GM18498 (cell line): Measurements from ENCODE around the gene MT1A.
A peak's percentile ranks its signal among the peaks of the same experiment; 100 is the strongest.
"Not testable (repeated sequence)": the region's sequence is repeated elsewhere in the genome, so short reads cannot be mapped to it uniquely, and the experiment has no call there.

Source experiments
- ATAC-seq: cut with Tn5 transposase; IDR thresholded peaks from one replicate; pipeline ENCODE4 v1.9.1; 2021; ENCODE audit warnings: mild to moderate bottlenecking, moderate library complexity; ENCODE audit not compliant: unreplicated experiment

The MT1A gene

DNA sequence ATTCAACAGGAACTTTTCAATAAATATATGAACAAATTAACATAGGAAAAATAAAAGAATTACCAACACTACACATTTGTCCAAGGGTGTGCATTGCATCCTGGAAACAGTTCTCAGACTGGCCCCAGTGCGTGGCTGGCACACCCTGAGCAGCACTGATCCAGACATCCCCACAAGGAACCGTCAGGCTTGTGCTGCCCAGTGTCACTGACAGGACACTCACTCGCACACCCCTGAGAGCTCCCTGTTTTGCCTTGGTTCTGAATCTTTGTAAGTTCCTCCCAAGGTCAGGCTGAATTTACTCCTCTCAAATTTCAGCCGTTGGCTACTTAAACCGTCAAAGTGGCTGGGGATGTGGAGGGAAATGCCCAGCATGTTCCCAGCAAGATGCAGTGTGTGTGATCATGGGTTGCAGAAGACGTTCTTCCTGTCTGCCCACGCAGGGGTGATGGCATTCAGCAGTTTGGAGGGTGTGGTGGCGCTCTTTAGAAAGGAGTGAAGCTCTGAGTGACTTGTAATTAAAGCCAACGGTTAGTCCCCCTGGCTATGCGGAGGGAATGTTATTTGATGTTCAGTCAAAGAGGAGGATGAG lies 28.4 kb upstream of the MT1A start:
- no peak for ATAC-seq

DNA sequence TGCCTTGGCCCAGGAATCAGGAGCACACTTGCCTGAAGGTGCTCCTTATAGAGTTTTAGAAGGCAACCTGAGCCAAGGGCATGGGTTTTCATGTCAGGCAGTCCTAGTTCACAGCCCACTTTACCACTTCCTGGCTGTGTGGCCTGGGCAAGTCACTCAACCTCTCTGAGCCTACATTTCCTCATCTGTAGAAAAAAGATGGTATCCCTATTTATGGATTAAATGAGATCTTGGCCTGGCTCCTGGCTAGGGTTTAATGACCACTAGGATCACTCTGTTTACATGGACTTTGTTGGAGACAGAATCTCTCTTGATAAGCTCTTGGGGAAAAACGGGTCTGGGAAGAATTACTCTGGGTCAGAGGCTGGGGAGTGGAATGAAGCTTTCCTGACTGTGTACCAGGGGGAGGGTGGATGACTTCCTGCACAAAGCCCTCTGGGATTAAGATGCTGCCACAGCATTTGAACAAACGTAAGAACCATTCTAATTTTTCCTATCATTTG lies 27.8 kb upstream of the MT1A start:
- ATAC-seq = no peak

DNA sequence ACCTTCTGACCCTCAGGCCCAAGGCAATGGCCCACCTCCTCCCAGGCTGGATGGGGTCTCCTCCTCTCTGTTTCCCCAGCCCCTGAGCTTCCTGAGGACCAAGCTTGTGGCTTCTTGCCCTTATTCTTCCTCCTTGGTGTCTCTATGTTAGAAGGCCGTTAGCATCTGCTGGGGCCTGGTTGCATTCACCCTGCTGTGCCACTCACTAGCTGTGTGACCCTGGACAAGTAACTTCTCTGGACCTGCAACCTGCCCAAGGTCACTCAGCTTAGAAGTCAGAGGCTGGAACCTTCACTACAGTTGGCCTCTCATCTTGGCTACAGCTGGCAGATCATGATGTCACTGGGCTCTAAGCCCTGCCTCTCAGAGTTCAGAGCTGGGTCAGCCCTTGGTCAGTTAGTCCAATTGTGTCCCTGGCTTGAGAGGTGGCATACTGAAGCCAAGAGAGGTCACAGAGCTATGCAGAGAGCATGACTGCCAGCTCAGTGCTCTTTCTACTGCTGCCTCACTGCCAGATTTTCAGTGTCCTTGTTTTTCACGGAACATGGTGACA lies 27.1 kb upstream of the MT1A start:
- no peak for ATAC-seq

DNA sequence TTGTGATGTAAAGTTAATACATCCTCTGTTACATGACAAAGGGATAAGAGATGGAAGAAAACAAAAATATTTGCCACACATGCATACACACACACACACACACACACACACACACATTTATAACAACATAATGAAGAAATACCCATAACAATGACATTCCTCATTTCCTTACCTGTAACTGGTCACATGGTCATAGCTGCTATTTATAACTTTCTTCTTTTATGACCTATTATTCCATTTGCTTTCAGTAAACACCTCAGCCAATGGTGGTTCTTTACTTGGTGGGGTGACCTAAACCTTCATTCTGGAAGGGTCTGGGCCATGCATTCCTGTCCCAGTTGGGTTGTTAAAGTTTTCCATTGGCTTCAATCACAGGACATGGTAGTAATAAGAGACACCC lies 24.8 kb upstream of the MT1A start:
- no peak for ATAC-seq

DNA sequence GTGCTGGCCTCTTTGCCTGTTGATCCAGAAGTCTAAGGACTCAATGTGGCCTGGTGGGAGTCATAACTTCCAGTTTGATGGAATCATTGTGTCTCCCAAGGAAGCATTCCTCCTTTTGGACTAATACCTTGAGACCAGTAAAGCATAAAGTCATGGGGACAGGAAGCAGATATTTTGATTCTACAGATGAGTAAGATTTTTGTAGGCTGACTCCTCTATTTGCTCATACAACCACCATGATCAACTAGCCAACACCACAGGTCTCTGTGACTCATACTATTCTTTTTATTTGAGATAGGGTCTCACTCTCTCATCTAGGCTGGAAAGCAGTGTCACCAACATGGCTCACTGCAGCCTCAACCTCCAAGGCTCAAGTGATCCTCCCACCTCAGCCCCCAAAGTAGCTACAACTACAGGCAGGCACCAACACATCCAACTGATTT lies 23.9 kb upstream of the MT1A start:
- ATAC-seq = no peak

DNA sequence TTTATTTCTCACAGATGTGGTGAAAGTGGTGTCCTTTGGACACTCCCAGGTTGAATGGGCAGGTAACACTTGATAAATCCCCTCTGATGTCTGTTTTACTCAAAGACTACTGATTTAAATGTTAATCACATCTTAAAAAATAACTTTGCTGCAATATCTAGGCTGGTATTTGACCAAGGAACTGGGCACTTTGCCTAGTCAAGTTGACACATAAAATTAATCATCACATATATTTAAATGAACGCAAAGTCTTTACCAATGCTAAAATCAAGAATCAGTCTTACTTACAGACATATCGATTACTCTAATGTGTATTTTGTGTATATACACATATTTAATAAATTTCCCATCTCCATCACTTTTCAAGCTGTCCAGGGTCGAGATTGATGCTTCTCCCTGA lies 23.1 kb upstream of the MT1A start:
- ATAC-seq = no peak

DNA sequence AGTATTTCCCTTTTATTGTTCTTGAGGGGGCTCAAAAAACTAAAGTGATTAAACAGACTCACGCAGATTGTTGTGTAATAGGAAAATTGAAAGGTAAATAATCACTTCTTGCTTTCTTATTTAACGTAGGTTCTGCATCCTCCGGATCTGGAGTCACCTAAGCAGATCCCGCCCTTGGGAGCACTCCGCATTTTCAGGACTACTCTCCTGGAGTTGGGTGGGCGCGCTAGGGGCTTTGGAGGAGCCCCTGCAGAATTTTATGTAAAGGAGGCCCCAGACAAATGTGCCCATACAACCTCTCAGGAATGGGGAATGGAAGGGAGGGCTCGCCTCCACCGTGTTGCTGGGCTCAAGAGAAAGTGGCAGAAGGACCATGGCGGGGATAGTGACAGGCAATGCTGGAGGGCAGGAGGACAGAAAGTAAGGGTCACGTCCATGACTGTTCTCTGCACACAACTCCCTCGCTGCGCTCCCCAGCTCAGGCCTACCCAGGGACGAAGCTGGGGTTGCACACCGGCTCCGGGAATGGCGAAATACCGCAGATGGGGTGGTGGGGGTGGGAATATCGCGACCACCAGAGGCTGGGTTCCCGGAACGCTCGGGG lies 21.8 kb upstream of the MT1A start:
- no peak for ATAC-seq

DNA sequence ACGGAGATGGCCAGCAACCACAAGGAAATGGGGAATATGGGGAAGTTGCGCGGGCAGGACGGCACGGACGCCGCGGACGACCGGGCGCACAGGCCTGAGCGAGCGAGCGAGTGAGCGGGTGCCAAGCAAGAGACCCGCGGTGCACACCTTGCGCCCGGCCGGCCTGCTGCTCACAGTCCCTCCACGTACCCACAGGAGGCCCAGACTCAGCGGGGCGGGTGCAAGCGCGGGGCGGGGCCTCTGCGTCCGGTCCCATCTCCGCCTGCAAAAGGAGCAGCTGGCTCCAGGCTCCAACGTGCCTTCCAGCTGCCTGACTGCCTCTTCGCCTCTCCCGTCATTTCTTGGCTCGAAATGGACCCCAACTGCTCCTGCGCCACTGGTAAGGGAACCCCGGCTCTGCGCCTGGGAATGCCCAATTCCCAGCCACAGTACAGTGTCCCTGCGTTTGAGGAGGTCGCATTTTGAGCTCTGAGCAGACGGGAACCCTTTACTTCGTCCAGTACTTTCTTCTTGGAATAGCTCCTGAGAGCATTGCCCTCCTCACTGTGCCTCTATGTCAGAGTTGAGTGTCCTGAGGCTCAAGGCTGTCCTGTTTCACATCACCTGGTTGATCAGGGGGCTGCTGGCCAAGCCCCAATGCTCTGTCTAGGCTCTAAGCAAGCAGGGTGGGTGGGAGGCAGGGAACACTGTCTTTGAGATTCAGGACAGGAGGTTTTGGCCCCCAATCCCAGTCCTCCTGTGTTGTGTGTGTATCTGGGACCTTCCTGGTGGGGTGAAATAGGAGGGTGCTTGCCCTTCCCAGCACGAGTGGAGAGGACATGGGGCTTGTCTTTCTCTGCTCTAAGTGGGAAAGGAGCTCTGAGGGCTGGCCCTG lies 21.0 kb upstream of the MT1A start:
- no peak for ATAC-seq

DNA sequence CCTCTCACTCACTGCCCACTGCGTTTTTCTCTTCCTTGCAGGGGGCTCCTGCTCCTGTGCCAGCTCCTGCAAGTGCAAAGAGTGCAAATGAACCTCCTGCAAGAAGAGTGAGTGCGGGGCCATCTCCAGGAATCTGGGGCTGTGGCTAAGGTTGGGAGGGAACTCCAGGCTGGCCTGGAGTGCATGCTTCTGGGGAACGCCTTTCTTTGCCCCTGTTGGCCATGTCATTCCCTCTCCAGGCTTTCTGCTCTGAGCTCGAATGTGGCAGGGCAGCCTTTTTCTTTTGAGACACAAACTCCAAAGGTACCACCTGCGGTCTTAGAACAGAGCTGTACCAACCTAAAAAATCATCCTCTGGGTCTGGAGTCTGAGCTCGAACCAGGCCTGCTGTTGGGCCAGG lies 20.3 kb upstream of the MT1A start:
- ATAC-seq = no peak

DNA sequence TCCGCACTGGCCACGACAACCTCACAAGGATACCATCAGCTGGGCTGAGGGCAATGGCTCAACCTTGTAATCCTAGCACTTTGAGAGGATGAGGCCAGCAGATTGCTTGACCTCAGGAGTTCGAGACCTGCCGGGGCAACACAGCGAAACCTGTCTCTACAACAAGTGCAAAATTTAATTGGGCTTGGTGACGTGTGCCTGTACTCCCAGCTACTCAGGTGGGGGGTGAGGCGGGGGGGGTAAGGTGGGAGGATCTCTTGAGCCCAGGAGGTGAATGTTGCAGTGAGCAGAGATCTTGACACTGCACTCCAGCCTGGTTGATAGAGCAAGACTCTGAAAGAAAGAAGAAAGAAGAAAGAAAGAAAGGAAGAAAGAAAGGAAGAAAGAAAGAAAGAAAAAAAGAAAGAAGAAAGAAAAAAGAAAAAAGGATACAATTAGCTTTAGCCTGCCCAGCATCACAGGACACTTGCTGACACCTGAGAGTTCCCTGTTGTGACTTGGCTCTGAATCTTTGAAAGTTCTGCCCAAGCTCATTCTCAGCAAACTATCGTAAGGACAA lies 18.0 kb upstream of the MT1A start:
- ATAC-seq = no peak

DNA sequence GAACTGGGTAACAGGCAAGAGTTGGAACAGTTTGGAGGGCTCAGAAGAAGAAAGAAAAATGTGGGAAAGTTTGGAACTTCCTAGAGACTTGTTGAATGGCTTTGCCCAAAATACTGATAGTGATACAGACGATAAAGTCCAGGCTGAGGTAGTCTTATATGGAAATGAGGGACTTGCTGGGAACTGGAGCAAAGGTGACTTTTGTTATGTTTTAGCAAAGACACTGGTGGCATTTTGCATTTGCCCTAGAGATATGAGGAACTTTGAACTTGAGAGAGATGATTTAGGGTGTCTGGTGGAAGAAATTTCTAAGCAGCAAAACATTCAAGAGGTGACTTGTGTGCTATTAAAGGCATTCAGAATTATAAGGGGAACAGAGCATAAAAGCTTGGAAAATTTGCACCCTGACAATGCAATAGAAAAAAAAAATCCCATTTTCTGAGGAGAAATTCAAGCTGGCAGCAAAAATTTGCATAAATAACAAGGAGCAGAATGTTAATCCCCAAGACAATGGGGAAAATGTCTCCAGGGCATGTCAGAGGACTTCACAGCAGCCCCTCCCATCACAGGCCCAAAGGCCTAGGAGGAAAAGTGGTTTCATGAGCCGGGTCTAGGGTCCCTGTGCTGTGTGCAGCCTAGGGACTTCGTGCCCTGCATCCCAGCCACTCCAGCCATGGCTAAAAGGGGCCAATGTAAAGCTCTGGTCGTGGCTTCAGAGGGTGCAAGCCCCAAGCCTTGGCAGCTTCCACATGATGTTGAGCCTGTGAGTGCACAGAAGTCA lies 16.6 kb upstream of the MT1A start:
- not testable (repeated sequence) for ATAC-seq

DNA sequence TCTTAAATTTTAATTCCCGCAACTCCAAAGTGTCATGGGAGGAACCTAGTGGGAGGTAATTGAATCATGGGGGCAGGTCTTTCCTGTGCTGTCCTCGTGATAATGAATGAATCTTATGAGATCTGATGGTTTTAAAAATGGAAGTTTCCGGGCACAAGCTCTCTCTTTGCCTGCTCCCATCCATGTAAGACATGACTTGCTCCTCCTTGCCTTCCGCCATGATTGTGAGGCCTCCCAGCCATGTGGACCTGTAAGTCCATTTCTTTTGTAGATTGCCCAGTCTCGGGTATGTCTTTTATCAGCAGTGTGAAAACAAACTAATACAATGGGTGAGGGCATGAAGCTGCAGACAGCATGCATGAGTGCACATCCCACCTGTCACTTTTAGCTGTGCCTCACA lies 15.3 kb upstream of the MT1A start:
- not testable (repeated sequence) for ATAC-seq

DNA sequence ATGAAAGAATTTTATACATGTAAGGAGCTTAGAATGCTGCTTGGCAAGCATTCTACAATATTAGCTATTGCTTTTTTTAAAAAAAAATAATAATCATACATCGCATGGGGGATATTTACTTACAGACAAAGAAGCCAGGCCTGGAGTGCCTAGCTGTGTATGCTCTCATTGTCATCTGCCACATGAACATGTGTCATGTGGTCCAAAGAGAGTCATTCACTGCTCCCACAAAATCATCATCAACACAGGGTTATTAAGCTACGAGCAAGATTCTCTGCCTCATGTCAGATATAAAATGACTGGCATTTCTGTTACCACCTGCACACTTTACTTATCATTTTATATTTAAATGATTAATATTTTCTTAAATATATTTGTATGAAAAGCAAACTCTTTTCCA lies 14.8 kb upstream of the MT1A start:
- no peak for ATAC-seq

DNA sequence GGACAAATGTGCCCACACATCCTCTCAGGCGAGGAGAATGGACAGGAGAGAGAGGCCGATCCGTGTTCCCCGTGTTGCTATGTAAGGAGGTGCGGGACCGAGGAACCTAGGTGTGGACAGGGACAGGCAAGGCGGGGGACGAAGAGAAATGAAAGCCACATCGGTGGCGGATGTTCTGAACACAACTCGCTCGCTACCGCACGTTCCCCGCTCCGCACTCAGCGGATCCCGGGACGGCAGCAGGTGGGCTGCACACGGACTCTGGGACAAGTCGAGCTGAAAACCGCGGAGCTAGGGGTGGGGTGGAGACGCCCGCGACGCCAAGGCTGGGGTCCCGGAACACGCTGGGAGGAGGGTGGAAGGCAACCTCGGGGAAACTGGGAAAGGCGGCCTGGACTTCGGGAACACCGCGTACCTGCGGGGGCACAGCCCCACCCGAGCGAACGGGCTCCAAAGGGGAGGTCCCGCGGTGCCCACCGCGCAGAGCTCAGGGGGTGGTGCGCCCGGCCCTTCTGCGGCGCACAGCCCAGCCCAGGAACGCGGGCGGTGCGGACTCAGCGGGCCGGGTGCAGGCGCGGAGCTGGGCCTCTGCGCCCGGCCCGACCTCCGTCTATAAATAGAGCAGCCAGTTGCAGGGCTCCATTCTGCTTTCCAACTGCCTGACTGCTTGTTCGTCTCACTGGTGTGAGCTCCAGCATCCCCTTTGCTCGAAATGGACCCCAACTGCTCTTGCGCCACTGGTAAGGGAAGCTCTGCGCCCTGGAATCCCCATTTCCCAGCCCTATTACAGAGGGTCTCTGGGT lies 13.1 kb upstream of the MT1A start, which contains the start of gene MT1E:
MT1E (plus strand) TSS at position 642 of the 803 bp plus-strand sequence; CDS start at position 713, 71 bp downstream.
- ATAC-seq = peak; percentile 65

DNA sequence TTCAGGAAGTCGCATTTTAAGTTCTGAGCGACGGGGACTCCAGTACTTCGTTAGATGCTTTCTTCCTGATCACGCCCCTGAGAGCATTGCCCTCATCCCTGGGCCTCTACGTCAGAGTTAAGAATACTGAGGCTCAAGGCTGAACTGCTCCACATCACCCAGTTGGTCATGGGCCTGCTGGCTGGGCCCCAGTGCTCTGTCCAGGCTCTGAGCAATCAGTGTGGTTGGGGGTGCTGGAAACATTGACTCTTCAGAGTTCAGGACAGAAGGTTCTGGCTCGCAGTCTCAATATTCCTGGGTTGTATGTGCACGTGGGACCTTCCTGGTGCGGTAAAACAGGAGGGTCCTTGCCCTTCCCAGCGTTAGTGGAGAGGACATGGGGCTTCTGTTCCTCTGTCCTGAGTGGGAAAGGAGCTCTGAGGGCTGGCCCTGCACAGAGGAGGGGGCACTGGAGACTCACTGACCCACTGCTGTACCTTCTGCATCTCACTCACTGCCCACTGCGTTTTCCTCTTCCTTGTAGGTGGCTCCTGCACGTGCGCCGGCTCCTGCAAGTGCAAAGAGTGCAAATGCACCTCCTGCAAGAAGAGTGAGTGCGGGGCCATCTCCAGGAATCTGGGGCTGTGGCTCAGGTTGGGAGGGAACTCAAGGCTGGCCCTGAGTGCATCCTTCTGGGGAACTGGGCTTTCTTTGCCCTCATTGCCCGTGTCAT lies 12.4 kb upstream of the MT1A start:
- no peak for ATAC-seq

DNA sequence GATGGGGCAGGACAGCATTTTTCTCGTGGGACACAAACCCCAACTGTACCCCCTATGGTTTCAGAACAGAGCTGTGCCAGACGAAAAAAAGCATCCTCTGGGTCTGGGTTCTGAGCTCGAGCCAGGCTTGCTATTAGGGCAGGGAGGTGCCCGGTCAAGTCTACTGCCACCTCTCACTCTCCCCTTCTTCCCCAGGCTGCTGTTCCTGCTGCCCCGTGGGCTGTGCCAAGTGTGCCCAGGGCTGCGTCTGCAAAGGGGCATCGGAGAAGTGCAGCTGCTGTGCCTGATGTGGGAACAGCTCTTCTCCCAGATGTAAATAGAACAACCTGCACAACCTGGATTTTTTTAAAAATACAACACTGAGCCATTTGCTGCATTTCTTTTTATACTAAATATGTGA lies 11.8 kb upstream of the MT1A start:
- ATAC-seq = no peak

DNA sequence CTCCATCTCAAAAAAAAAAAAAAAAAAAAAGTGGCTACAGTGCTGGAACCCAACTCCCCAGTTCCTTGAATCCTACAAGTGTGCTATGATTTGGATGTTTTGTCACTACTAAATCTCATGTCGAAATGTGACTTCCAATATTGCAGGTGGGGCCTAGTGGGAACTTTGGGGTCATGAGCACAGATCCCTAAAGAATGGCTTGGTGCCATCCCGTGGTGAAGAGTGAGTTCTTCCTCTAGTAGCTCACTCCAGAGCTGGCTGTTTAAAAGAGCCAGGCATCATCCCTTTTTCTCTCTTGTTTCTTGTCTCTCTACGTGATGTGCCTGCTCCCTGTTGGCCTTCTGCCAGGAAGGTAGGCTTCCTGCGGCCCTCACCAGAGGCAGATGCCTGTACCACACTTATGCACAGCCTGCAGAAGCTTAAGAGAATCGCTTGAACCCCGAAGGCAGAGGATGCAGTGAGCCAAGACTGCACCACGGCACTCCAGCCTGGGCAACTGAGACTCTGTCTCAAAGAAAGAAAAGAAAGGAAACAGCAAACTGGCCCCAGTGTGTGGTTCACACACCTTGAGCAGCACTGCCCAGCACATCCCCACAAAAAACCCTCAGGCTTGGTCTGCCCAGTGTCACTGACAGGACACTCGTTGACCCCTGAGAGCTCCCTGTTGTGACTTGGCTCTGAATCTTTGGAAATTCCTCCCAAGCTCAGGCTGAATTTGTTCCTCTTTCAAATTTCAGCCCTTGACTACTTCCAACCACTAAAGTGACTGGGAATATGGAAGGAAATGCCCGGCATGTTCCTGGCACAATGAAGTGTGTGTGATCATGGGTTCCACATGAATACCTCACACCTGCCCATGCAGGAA lies 9.7 kb upstream of the MT1A start:
- no peak for ATAC-seq

DNA sequence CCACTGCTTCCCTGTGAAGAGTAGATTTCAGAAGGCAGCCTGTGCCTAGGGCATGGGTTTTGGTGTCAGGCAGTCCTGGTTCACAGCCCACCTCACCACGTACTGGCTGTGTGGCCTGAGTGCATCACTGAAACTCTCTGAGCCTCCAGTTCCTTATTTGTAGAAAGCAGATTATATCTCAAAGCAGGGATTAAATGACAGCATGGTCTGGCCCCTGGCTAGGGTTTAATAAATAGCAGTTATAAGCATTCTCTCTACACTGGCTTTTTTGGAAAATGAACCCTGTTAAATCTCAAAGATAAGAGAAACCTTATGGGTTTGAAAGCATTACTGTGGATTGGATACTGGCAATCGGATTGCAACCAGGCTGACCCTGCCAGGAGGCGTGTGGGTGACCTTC lies 8.9 kb upstream of the MT1A start:
- ATAC-seq = no peak
